HEK293T (cell line): ENCODE results near the gene DIPK1A.

Source experiments
- CTCF ChIA-PET: fragments of 350-600 bp; formaldehyde crosslinking; extraction: SDS; loops from one replicate; lab custom pipeline; 2021; ENCODE audit warnings: antibody characterized with exemption, inconsistent platforms; lab: Yijun Ruan, JAX
- POLR2A ChIA-PET: fragments of 350-600 bp; formaldehyde crosslinking; extraction: SDS; loops from one replicate; lab custom pipeline; 2020; ENCODE audit warnings: antibody characterized with exemption, inconsistent platforms; lab: Yijun Ruan, JAX
- DNase-seq: peaks from one replicate; pipeline ENCODE4 v3.0.0; 2012; ENCODE audit warnings: mixed read lengths; ENCODE audit errors: extremely low spot score
- ARNT ChIP-seq: fragments of 450-650 bp; IDR thresholded peaks from 2 replicates; pipeline ENCODE4 v1.6.1; 2017; ENCODE audit warnings: mild to moderate bottlenecking
- BHLHE40 ChIP-seq: fragments of 450-650 bp; IDR thresholded peaks from 2 replicates; pipeline ENCODE4 v1.6.1; 2016; ENCODE audit warnings: mild to moderate bottlenecking, moderate library complexity, borderline replicate concordance
- CTBP1 ChIP-seq: fragments of 450-650 bp; IDR thresholded peaks from 2 replicates; pipeline ENCODE4 v1.6.1; 2016; ENCODE audit warnings: borderline replicate concordance
- ELF4 ChIP-seq: fragments of 450-650 bp; IDR thresholded peaks from 2 replicates; pipeline ENCODE4 v1.6.1; 2017; ENCODE audit warnings: antibody characterized with exemption
- FOXA1 ChIP-seq: fragments of 450-650 bp; IDR thresholded peaks from 2 replicates; pipeline ENCODE4 v1.6.1; 2016; ENCODE audit warnings: mild to moderate bottlenecking
- FOXK2 ChIP-seq: fragments of 450-650 bp; IDR thresholded peaks from 2 replicates; pipeline ENCODE4 v1.6.1; 2016; ENCODE audit warnings: mild to moderate bottlenecking
- FOXM1 ChIP-seq: fragments of 450-650 bp; IDR thresholded peaks from 2 replicates; pipeline ENCODE4 v1.6.1; 2017; ENCODE audit warnings: mild to moderate bottlenecking, borderline replicate concordance
- HDGF ChIP-seq: fragments of 450-650 bp; IDR thresholded peaks from 2 replicates; pipeline ENCODE4 v1.6.1; 2017; ENCODE audit warnings: antibody characterized with exemption, borderline replicate concordance
- L3MBTL2 ChIP-seq: fragments of 450-650 bp; conservative IDR thresholded peaks from 2 replicates; pipeline ENCODE4 v1.6.1; 2016; ENCODE audit warnings: mild to moderate bottlenecking
- LEF1 ChIP-seq: fragments of 450-650 bp; IDR thresholded peaks from 2 replicates; pipeline ENCODE4 v1.6.1; 2017; ENCODE audit warnings: mild to moderate bottlenecking, borderline replicate concordance
- NFRKB ChIP-seq: fragments of 450-650 bp; IDR thresholded peaks from 2 replicates; pipeline ENCODE4 v1.6.1; 2016; ENCODE audit warnings: mild to moderate bottlenecking, moderate library complexity
- SP1 ChIP-seq: fragments of 450-650 bp; IDR thresholded peaks from 2 replicates; pipeline ENCODE4 v1.6.1; 2017
- SUZ12 ChIP-seq: fragments of 450-650 bp; IDR thresholded peaks from 2 replicates; pipeline ENCODE4 v1.6.1; 2016; ENCODE audit warnings: mild to moderate bottlenecking
- TARDBP ChIP-seq: fragments of 450-650 bp; IDR thresholded peaks from 2 replicates; pipeline ENCODE4 v1.6.1; 2016
- ZNF384 ChIP-seq: fragments of 450-650 bp; IDR thresholded peaks from 2 replicates; pipeline ENCODE4 v1.6.1; 2016
- TF ChIP-seq, protein P1 (sequence below): fragments of 450-650 bp; IDR thresholded peaks from 2 replicates; pipeline ENCODE4 v1.6.1; 2016

Gene DIPK1A

DNA sequence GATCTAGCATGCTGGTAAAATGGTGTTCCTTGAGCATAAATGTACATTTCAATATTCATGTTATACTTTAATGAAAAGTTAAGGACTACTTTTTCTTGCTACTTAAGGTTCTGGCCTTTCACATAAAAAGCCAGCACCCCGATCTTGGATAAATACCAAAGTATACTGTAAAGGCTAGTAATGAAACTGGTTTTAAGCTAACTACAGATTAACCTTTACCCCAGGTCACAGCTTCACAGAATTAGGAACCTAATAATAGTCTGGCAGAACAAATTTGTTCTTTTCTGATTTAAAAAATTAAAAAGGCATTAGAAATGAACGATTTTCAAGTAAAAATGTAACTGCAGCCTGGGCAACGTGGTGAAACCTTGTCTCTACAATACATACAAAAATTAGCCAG, 23.5 kb downstream of the DIPK1A start:
- POLR2A ChIA-PET, result no interaction called here
- no peak for DNase-seq
- no peak for TF ChIP-seq SUZ12
- no peak for TF ChIP-seq ARNT
- no peak for TF ChIP-seq CTBP1
- TF ChIP-seq SP1, result no peak
- TF ChIP-seq BHLHE40, result no peak
- no peak for TF ChIP-seq FOXA1
- TF ChIP-seq ZNF384, result no peak
- no peak for TF ChIP-seq FOXK2
- no peak for TF ChIP-seq ELF4
- no peak for TF ChIP-seq LEF1
- CTCF ChIA-PET, result no interaction called here

DNA sequence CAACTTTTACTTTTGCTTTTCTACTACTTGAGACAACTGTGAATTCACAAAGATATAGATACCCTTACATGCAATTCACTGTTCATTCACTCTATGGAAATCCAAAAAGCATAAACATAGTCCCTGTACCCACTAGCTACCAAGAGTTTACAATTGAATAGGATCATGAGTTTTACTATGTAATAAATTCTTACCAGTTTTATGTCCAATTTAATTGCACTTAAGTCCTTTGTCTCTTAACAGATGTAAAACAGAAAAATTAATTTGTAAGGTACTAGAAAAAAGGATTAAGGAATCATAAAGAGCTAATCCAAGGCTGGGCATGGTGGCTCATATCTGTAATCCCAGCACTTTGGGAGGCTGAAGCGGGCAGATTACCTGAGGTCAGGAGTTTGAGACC, 24.4 kb downstream of the DIPK1A start:
- POLR2A ChIA-PET, result interaction anchor here (1.1 kb wide), 1 partner anchor 25 kb away, joined by 3 read pairs; no protein-coding TSS in a partner anchor
- CTCF ChIA-PET, result no interaction called here

DNA sequence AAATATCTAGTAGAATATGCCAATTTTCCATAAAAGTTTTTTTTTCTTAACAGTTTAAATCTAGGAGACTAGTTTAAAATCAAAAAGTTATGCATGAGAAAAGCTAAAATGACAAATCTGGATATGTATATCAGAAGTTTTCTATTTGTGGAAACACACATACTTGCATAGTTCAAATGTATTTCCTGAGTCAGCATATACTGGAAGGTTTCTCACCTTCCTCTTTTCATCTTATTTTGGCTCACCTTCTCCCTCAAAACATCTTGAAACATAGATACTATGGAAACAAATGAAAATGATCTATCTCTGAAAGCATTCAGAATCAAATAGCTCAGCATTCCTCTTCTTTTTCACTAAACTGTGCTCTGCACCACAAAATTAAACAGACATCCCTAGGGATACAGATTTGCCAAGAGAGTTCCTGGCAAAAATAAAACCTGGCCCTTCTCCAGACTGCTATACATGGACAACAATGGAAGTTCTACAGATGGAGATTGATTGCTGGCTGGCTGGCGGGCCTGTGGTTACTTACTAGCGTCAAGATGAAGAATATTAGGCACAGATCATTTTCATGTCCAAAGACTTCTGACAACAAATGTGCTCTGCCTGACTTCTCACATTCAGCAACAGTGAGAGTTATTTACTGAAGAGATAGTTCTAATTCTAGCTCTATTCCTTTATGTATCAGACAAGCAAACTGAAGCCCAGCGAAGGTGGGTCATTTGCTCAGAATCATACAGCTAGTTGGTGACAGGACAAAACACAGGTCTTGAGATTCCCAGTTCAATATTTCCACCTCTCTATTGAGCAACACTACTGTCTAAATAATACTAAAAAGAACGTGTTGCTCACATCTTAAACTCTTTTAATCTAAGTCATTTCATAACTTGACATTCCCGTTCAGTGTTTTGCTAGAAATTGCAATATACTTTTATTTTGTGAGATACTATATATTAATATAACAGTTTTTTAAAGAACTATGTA, 26.6 kb downstream of the DIPK1A start:
- no peak for DNase-seq
- ChIA-PET CTCF (interaction anchor here (0.6 kb wide), 1 partner anchor 29 kb away, joined by 3 read pairs; no protein-coding TSS in a partner anchor), POLR2A (interaction anchor here (0.6 kb wide), 1 partner anchor 53 kb away, joined by 3 read pairs; no protein-coding TSS in a partner anchor)
- TF ChIP-seq HDGF (no peak), ARNT (no peak), ELF4 (no peak), SP1 (no peak), FOXK2 (no peak), FOXA1 (no peak), FOXM1 (no peak), BHLHE40 (no peak), CTBP1 (no peak), L3MBTL2 (no peak), SUZ12 (no peak), ZNF384 (no peak), LEF1 (no peak)
- TF ChIP-seq, protein P1, sequence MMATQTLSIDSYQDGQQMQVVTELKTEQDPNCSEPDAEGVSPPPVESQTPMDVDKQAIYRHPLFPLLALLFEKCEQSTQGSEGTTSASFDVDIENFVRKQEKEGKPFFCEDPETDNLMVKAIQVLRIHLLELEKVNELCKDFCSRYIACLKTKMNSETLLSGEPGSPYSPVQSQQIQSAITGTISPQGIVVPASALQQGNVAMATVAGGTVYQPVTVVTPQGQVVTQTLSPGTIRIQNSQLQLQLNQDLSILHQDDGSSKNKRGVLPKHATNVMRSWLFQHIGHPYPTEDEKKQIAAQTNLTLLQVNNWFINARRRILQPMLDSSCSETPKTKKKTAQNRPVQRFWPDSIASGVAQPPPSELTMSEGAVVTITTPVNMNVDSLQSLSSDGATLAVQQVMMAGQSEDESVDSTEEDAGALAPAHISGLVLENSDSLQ, result no peak

More for the DNA sequence above, 24.4 kb downstream of the DIPK1A start:
- DNase-seq, result no peak
- TF ChIP-seq ZNF384, result no peak
- TF ChIP-seq FOXA1, result no peak
- no peak for TF ChIP-seq ARNT
- TF ChIP-seq, protein P1, result no peak
- no peak for TF ChIP-seq CTBP1
- TF ChIP-seq FOXK2, result no peak
- TF ChIP-seq ELF4, result no peak
- TF ChIP-seq SP1, result no peak
- TF ChIP-seq TARDBP, result no peak
- no peak for TF ChIP-seq LEF1
- no peak for TF ChIP-seq SUZ12

DNA sequence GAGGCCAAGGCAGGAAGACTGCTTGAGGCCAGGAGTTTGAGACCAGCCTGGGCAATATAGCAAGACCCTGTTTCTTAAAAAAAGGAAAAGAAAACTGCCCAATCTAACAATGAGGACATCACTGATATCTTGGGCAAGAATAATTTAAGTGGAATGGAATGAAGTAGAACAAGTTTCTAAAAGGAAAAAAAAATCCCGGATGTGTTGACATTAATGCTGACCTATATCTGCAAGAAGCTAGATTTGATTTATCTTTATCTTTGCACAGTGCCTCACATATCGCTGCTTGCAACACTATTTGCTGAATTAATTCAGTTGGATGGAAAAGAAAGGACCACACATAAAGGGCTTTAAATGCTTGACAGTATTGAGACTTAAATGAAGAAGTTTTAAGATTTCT, 27.8 kb downstream of the DIPK1A start:
- ChIA-PET CTCF (no interaction called here), POLR2A (interaction anchor here (0.6 kb wide), 1 partner anchor 24 kb away, joined by 3 read pairs; no protein-coding TSS in a partner anchor)
- no peak for DNase-seq
- TF ChIP-seq FOXM1, result no peak
- TF ChIP-seq NFRKB, result no peak
- no peak for TF ChIP-seq ZNF384
- no peak for TF ChIP-seq ELF4
- TF ChIP-seq FOXK2, result no peak
- no peak for TF ChIP-seq L3MBTL2
- TF ChIP-seq, protein P1, result no peak
- no peak for TF ChIP-seq SP1
- no peak for TF ChIP-seq HDGF
- no peak for TF ChIP-seq LEF1
- TF ChIP-seq BHLHE40, result no peak
- no peak for TF ChIP-seq FOXA1
- TF ChIP-seq TARDBP, result no peak
- no peak for TF ChIP-seq ARNT
- TF ChIP-seq CTBP1, result no peak
- no peak for TF ChIP-seq SUZ12

DNA sequence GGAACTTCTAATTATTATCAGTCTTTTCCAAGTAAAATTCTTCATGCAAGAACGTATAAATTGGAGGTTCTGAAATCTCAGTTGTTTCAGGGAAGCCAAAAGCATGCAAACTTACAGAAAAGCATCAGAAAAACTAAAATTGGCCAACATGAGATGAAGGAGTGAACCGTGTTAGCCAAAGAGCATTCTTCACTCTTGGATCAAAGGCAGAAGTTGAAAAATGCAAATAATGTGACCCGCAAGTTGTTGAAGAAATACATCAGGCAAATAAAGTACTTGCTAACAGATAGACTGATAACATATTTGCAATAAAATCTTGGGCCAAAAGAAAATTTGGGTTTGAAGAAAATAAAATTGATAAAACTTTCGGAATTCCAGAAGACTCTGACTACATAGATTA, 29.6 kb downstream of the DIPK1A start:
- ChIA-PET POLR2A (no interaction called here), CTCF (interaction anchor here (0.6 kb wide), 1 partner anchor 24 kb away, joined by 3 read pairs; no protein-coding TSS in a partner anchor)
- no peak for DNase-seq
- no peak for TF ChIP-seq SP1
- no peak for TF ChIP-seq FOXK2
- TF ChIP-seq TARDBP, result no peak
- TF ChIP-seq HDGF, result no peak
- TF ChIP-seq CTBP1, result no peak
- no peak for TF ChIP-seq LEF1
- TF ChIP-seq ELF4, result no peak
- no peak for TF ChIP-seq BHLHE40
- no peak for TF ChIP-seq FOXA1
- no peak for TF ChIP-seq NFRKB
- TF ChIP-seq SUZ12, result no peak
- TF ChIP-seq ARNT, result no peak
- TF ChIP-seq ZNF384, result no peak
- no peak for TF ChIP-seq FOXM1
- TF ChIP-seq, protein P1, result no peak
- TF ChIP-seq L3MBTL2, result no peak
